ENCODE measurements around the gene IP6K3. TPM values are rescaled to one million over a fixed set of nuclear protein-coding genes. Genes with fewer than 3 reads are reported as not detected.

The IP6K3 gene
- total RNA-seq, 1 donor from 2014 or later = 0.08 TPM

GRCh38 chr6:33777398-33778388 lies 31.0 kb upstream of the IP6K3 start:
- ATAC-seq = no peak

- no peak for ATAC-seq
Observed at GRCh38 chr6:33776764-33777163, 30.1 kb upstream of the IP6K3 start.

GRCh38 chr6:33776186-33776585 lies 29.5 kb upstream of the IP6K3 start:
- ATAC-seq = no peak

GRCh38 chr6:33774774-33775173 lies 28.1 kb upstream of the IP6K3 start:
- no peak for ATAC-seq

- peak; percentile 7 for ATAC-seq
Observed at GRCh38 chr6:33772902-33773472, 26.3 kb upstream of the IP6K3 start.

- peak; percentile 22 for ATAC-seq
Observed at GRCh38 chr6:33772082-33772830, 25.6 kb upstream of the IP6K3 start.

GRCh38 chr6:33771146-33772081 lies 24.7 kb upstream of the IP6K3 start:
- peak; percentile 68 for ATAC-seq

GRCh38 chr6:33770833-33771145 lies 24.1 kb upstream of the IP6K3 start:
- ATAC-seq = no peak

GRCh38 chr6:33770124-33770832 lies 23.6 kb upstream of the IP6K3 start:
- ATAC-seq = no peak

GRCh38 chr6:33769248-33769821 lies 22.6 kb upstream of the IP6K3 start:
- no peak for ATAC-seq

- ATAC-seq = peak; percentile 62
Observed at GRCh38 chr6:33768644-33769120, 22.0 kb upstream of the IP6K3 start.

- ATAC-seq = no peak
Observed at GRCh38 chr6:33766921-33767907, 20.5 kb upstream of the IP6K3 start.

- ATAC-seq = no peak
Observed at GRCh38 chr6:33765368-33765767, 18.7 kb upstream of the IP6K3 start.

GRCh38 chr6:33764036-33764435 lies 17.3 kb upstream of the IP6K3 start:
- no peak for ATAC-seq

- ATAC-seq = no peak
Observed at GRCh38 chr6:33763483-33763882, 16.8 kb upstream of the IP6K3 start.

- no peak for ATAC-seq
Observed at GRCh38 chr6:33762713-33763112, 16.0 kb upstream of the IP6K3 start.

- ATAC-seq = peak; percentile 68
Observed at GRCh38 chr6:33761922-33762629, 15.4 kb upstream of the IP6K3 start.

- no peak for ATAC-seq
Observed at GRCh38 chr6:33761581-33761921, 14.8 kb upstream of the IP6K3 start.

All from esophagus mucosa (tissue), 1 donor.